AG04449 (cell line): ENCODE data around the gene RING1.

ENCODE experiments used
- CTCF ChIA-PET: fragments of 350-600 bp; formaldehyde crosslinking; extraction: SDS; loops from one replicate; lab custom pipeline; 2021; ENCODE audit warnings: antibody characterized with exemption; lab: Yijun Ruan, JAX
- POLR2A ChIA-PET: fragments of 400-600, 350-600 bp; formaldehyde crosslinking; extraction: SDS; loops from one replicate; lab custom pipeline; 2020; ENCODE audit warnings: antibody characterized with exemption, inconsistent platforms; lab: Yijun Ruan, JAX
- DNase-seq: peaks from one replicate; pipeline ENCODE4 v3.0.0-alpha.2; 2010; ENCODE audit warnings: low read depth, low spot score
- H3K4me3 ChIP-seq: 2 replicates; pipeline ENCODE4 v1.5.1; 2011; ENCODE audit warnings: low read depth, mild to moderate bottlenecking, control low read depth, low read length
- CTCF ChIP-seq: IDR thresholded peaks from one replicate; pipeline ENCODE4 v1.5.1; 2011; ENCODE audit warnings: mild to moderate bottlenecking, moderate library complexity, low read length, control low read depth, inconsistent platforms; ENCODE audit not compliant: insufficient read depth; ENCODE audit errors: missing control alignments

Gene RING1

GRCh38 chr6:33189625-33190448, 18.5 kb upstream of the RING1 start:
- H3K4me3 ChIP-seq = no peak overlapping the region

GRCh38 chr6:33190504-33191107, 17.7 kb upstream of the RING1 start:
- ChIA-PET POLR2A (interaction anchor here (0.6 to 1.2 kb wide), 2 partner anchors 8 to 58 kb away, joined by 3 to 6 read pairs; no protein-coding TSS in a partner anchor), CTCF (interaction anchor here (0.6 to 1.9 kb wide), 2 partner anchors 8 to 290 kb away, joined by 3 to 16 read pairs; no protein-coding TSS in a partner anchor)
- no peak for TF ChIP-seq CTCF
- no peak for DNase-seq
- no peak overlapping the region for H3K4me3 ChIP-seq

More at GRCh38 chr6:33189625-33190448, 18.5 kb upstream of the RING1 start:
- no peak for DNase-seq
- ChIA-PET POLR2A (interaction anchor here (0.6 to 1.2 kb wide), 2 partner anchors 9 to 59 kb away, joined by 3 to 6 read pairs; no protein-coding TSS in a partner anchor), CTCF (interaction anchor here (0.6 to 1.9 kb wide), 5 partner anchors 8 to 289 kb away, joined by 3 to 16 read pairs (median 3); no protein-coding TSS in a partner anchor)
- no peak for TF ChIP-seq CTCF

GRCh38 chr6:33191383-33192104, 16.8 kb upstream of the RING1 start:
- no peak for DNase-seq
- ChIA-PET POLR2A (interaction anchor here (1.3 kb wide), 1 partner anchor 219 kb away, joined by 4 read pairs; no protein-coding TSS in a partner anchor), CTCF (interaction anchor here (0.9 to 1.2 kb wide), 3 partner anchors 30 to 75 kb away, joined by 3 to 4 read pairs (median 3); no protein-coding TSS in a partner anchor)
- no peak overlapping the region for H3K4me3 ChIP-seq
- no peak for TF ChIP-seq CTCF

- no peak for DNase-seq
- no peak for TF ChIP-seq CTCF
- ChIA-PET POLR2A (interaction anchor here (1.3 kb wide), 1 partner anchor 220 kb away, joined by 4 read pairs; no protein-coding TSS in a partner anchor), CTCF (interaction anchor here (0.9 to 1.2 kb wide), 3 partner anchors 31 to 75 kb away, joined by 3 to 4 read pairs (median 3); no protein-coding TSS in a partner anchor)
- H3K4me3 ChIP-seq = peak within 1 kb of the TSS; percentile 40
Measured at GRCh38 chr6:33192105-33192646, 16.1 kb upstream of the RING1 start, which contains the start of gene COL11A2. Gene COL11A2 (minus strand): TSS chr6:33192467. CDS start chr6:33192240, 227 bp downstream.

- POLR2A ChIA-PET = no interaction called here
- DNase-seq = no peak
- CTCF ChIA-PET = interaction anchor here (1.0 to 1.8 kb wide), 3 partner anchors 9 to 55 kb away, joined by 4 read pairs; no protein-coding TSS in a partner anchor
- peak overlapping the region; percentile 40 for H3K4me3 ChIP-seq
- TF ChIP-seq CTCF = no peak
Measured at GRCh38 chr6:33192671-33193602, 15.4 kb upstream of the RING1 start.
